OCI-LY3 (cell line): ENCODE measurements around the gene SKOR1.
A peak's percentile ranks its signal among the peaks of the same experiment; 100 is the strongest.

Experiments used
- H2AFZ ChIP-seq: fragments of 200-600, 300-600 bp; shearing (Covaris generic); 2 replicates; pipeline ENCODE4 v1.6.0; 2014; ENCODE audit warnings: antibody characterized with exemption, low read depth, low read length
- H3K27ac ChIP-seq: fragments of 200-600, 300-600 bp; sonication (generic); 2 replicates; pipeline ENCODE4 v1.5.1; 2014; ENCODE audit warnings: mild to moderate bottlenecking, low read length, moderate library complexity, mixed read lengths
- H3K27me3 ChIP-seq: fragments of 200-600, 300-600 bp; sonication (generic); 2 replicates; pipeline ENCODE4 v1.6.1; 2014; ENCODE audit warnings: low read depth, low read length, mixed read lengths
- H3K36me3 ChIP-seq: fragments of 200-600, 300-600 bp; sonication (generic); replicated peaks from 2 replicates; pipeline ENCODE3; 2014; ENCODE audit warnings: low read depth, low read length, mixed read lengths
- H3K4me1 ChIP-seq: fragments of 300-600, 200-600 bp; sonication (generic); 2 replicates; pipeline ENCODE4 v1.6.1; 2014; ENCODE audit warnings: low read length, mixed read lengths
- H3K4me2 ChIP-seq: fragments of 200-600, 300-600 bp; sonication (generic); 2 replicates; pipeline ENCODE4 v1.6.1; 2014; ENCODE audit warnings: low read length, mixed read lengths
- H3K4me3 ChIP-seq: fragments of 300-600, 200-600 bp; sonication (generic); 2 replicates; pipeline ENCODE4 v1.5.1; 2014; ENCODE audit warnings: antibody characterized with exemption, mild to moderate bottlenecking, low read length, moderate library complexity
- H3K79me2 ChIP-seq: fragments of 300-600, 200-600 bp; shearing (Covaris generic); 2 replicates; pipeline ENCODE4 v1.6.1; 2014; ENCODE audit warnings: mild to moderate bottlenecking, low read length, mixed read lengths
- H3K9ac ChIP-seq: fragments of 300-600, 200-600 bp; shearing (Covaris generic); 2 replicates; pipeline ENCODE4 v1.6.0; 2014; ENCODE audit warnings: mild to moderate bottlenecking, low read length, moderate library complexity
- H3K9me3 ChIP-seq: fragments of 200-600, 300-600 bp; shearing (Covaris generic); 2 replicates; pipeline ENCODE4 v1.6.1; 2014; ENCODE audit warnings: low read length, mixed read lengths; ENCODE audit not compliant: insufficient read depth
- H4K20me1 ChIP-seq: fragments of 200-600, 300-600 bp; sonication (generic); 2 replicates; pipeline ENCODE4 v1.6.1; 2016; ENCODE audit warnings: low read length, mixed read lengths; ENCODE audit not compliant: insufficient read depth
- EZH2phosphoT487 ChIP-seq: fragments of 200-600 bp; shearing (Covaris generic); IDR thresholded peaks from 2 replicates; pipeline ENCODE4 v1.6.1; 2018; ENCODE audit warnings: antibody characterized with exemption, mixed run types, low read depth
- TF ChIP-seq, protein P1 (sequence below): fragments of 200-600, 300-600 bp; sonication (generic); IDR thresholded peaks from 2 replicates; pipeline ENCODE4 v1.5.1; 2014; ENCODE audit warnings: antibody characterized with exemption, low read length, low read depth

The SKOR1 gene

DNA sequence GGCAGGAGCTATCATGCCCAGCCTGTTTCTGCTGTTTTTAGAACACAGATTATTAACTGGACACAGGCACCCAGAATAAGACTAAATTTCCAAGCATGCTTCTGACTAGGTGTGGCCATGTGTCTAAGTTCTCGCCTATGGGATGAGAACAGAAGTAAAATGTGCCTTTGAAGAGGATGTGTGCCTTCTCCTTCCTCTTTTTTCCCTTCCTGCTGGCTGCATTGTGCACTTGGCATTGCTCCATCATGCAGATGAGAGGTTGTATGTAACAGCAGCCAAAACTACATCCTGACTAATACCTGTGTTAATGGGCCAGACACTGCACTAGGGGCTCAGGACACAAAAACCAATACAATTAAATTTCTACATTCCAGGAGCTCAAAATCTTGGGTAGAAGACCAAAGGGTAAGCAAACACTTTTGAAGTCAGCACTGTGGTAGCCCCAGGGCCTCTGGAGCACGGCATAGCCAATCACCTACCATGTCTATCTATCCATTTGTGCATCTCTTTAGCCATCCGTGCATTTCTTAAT, 55.4 kb downstream of the SKOR1 start:
- H2AFZ ChIP-seq, result no peak overlapping the region
- no peak overlapping the region for H3K9ac ChIP-seq

DNA sequence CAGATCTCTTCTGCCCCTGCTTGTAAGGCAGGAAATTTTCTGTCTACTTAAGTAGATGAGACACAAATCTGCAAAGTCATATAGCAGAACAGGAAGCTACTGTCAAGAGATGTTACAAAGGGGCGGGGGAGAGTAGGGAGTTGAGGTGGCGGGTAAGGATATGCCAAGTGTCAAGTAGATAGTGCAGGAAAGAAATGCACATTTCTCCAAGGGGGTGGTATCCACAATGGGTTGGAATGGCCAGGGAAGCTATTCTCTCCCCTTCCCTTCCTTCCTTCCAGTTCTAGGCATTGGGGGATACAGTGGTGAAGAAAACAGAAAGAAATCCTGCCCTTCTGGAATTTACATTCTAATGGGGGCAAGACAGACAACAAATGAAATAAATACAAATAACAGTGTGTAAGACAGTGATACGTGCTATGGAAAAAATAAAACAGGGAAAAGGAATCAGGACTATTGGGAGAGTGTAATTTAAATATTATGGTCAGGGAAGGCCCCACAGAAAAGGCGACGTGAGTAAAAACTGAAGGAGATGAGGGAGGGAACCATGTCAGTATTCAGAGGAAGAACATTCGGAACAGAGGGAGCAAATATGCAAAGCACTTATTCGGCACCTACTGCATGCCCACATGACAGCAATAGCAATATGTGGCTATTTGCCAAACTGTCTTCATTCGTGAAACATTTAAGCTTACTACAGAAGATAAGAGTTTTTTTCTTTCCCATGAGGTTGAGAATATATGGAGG, 57.4 kb downstream of the SKOR1 start:
- Histone ChIP-seq H3K9ac (no peak overlapping the region), H3K27ac (no peak overlapping the region)

More for the DNA sequence above, 55.4 kb downstream of the SKOR1 start:
- H3K36me3 ChIP-seq, result no peaks in the 10 kb centered on the region
- H3K9me3 ChIP-seq, result no peaks in the 10 kb centered on the region
- H4K20me1 ChIP-seq, result no peaks in the 10 kb centered on the region
- no peak overlapping the region for H3K4me3 ChIP-seq
- H3K4me1 ChIP-seq, result peaks cover 24% of the 10 kb centered on the region
- TF ChIP-seq EZH2phosphoT487, result no peak
- TF ChIP-seq, protein P1, sequence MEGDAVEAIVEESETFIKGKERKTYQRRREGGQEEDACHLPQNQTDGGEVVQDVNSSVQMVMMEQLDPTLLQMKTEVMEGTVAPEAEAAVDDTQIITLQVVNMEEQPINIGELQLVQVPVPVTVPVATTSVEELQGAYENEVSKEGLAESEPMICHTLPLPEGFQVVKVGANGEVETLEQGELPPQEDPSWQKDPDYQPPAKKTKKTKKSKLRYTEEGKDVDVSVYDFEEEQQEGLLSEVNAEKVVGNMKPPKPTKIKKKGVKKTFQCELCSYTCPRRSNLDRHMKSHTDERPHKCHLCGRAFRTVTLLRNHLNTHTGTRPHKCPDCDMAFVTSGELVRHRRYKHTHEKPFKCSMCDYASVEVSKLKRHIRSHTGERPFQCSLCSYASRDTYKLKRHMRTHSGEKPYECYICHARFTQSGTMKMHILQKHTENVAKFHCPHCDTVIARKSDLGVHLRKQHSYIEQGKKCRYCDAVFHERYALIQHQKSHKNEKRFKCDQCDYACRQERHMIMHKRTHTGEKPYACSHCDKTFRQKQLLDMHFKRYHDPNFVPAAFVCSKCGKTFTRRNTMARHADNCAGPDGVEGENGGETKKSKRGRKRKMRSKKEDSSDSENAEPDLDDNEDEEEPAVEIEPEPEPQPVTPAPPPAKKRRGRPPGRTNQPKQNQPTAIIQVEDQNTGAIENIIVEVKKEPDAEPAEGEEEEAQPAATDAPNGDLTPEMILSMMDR, result no peak
- no peak overlapping the region for H3K27ac ChIP-seq
- H3K79me2 ChIP-seq, result no peaks in the 10 kb centered on the region
- peaks cover 5% of the 10 kb centered on the region for H3K27me3 ChIP-seq
- no peak overlapping the region for H3K4me2 ChIP-seq

DNA sequence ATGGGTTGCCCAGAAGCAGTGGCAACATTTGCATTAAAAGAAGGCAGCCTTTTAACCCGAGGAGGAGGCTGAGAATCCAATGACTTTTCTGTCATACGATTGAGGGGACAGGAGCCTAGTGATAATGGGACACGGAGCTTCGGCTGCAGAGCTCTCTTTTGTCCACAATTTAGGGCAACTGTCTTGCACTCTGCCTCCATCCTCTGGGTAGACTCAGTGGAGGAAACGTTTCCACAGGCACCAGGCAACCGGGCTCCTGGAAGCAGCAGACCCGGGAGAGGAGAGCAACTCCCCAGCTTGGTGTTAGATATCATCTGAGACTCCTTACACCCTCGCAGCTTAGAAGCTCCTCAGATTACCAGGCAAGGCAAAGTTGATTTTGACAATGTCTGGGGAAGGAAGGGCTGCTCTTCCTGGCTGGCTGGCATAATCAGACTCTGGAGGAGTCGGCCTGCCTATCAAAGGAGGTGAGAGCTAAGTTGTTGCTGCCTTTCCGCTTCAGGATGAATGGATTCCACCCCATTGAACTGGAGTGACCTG, 58.0 kb downstream of the SKOR1 start:
- Histone ChIP-seq H3K4me2 (no peak overlapping the region), H3K27me3 (peaks cover 8% of the 10 kb centered on the region), H3K36me3 (no peaks in the 10 kb centered on the region), H3K79me2 (no peaks in the 10 kb centered on the region), H3K9me3 (no peaks in the 10 kb centered on the region), H2AFZ (no peak overlapping the region), H3K4me1 (peaks cover 24% of the 10 kb centered on the region), H3K4me3 (no peak overlapping the region), H3K27ac (no peak overlapping the region), H3K9ac (no peak overlapping the region), H4K20me1 (no peaks in the 10 kb centered on the region)
- TF ChIP-seq, protein P1, result no peak
- TF ChIP-seq EZH2phosphoT487, result no peak

More for the DNA sequence above, 57.4 kb downstream of the SKOR1 start:
- no peaks in the 10 kb centered on the region for H3K9me3 ChIP-seq
- H3K79me2 ChIP-seq, result no peaks in the 10 kb centered on the region
- H4K20me1 ChIP-seq, result no peaks in the 10 kb centered on the region
- no peak overlapping the region for H3K4me2 ChIP-seq
- no peak overlapping the region for H3K4me3 ChIP-seq
- TF ChIP-seq, protein P1, result no peak
- TF ChIP-seq EZH2phosphoT487, result no peak
- no peaks in the 10 kb centered on the region for H3K36me3 ChIP-seq
- peaks cover 8% of the 10 kb centered on the region for H3K27me3 ChIP-seq
- peaks cover 24% of the 10 kb centered on the region for H3K4me1 ChIP-seq
- no peak overlapping the region for H2AFZ ChIP-seq

DNA sequence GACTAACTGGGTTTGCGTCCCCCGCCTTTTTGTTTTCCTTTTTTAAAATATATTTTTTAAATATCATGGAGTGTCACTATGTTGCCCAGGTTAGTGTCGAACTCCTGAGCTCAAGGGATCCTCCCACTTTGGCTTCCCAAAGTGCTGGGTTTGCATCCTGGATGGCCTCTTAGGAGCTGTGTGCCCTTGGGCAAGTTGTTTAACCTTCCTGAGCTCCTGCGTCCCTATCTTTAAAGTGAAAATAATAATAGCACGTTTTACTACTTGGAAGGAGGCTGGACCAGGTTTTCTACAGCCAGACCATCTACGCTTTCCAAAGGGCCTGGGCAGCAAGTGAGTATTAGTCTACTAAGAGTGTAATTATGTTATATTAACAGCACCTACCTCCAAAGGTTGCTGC, 58.7 kb downstream of the SKOR1 start:
- Histone ChIP-seq H3K27ac (no peak overlapping the region), H3K36me3 (no peaks in the 10 kb centered on the region), H3K9me3 (no peaks in the 10 kb centered on the region), H2AFZ (peak overlapping the region; percentile 93), H3K4me2 (peak overlapping the region; percentile 90), H3K27me3 (peaks cover 8% of the 10 kb centered on the region), H3K9ac (peak overlapping the region; percentile 66), H3K79me2 (no peaks in the 10 kb centered on the region), H3K4me1 (peaks cover 22% of the 10 kb centered on the region), H4K20me1 (no peaks in the 10 kb centered on the region), H3K4me3 (peak overlapping the region; percentile 81)
- TF ChIP-seq, protein P1, result no peak
- TF ChIP-seq EZH2phosphoT487, result no peak
